IPS-NIHi7 (cell line): ENCODE results near the gene PYCARD.
"Not testable (repeated sequence)": the region's sequence is repeated elsewhere in the genome, so short reads cannot be mapped to it uniquely, and the experiment has no call there.

Experiments
- DNase-seq: peaks from one replicate; pipeline ENCODE4 v3.0.0; 2012; ENCODE audit warnings: mixed read lengths; ENCODE audit errors: extremely low spot score

The PYCARD gene

DNA sequence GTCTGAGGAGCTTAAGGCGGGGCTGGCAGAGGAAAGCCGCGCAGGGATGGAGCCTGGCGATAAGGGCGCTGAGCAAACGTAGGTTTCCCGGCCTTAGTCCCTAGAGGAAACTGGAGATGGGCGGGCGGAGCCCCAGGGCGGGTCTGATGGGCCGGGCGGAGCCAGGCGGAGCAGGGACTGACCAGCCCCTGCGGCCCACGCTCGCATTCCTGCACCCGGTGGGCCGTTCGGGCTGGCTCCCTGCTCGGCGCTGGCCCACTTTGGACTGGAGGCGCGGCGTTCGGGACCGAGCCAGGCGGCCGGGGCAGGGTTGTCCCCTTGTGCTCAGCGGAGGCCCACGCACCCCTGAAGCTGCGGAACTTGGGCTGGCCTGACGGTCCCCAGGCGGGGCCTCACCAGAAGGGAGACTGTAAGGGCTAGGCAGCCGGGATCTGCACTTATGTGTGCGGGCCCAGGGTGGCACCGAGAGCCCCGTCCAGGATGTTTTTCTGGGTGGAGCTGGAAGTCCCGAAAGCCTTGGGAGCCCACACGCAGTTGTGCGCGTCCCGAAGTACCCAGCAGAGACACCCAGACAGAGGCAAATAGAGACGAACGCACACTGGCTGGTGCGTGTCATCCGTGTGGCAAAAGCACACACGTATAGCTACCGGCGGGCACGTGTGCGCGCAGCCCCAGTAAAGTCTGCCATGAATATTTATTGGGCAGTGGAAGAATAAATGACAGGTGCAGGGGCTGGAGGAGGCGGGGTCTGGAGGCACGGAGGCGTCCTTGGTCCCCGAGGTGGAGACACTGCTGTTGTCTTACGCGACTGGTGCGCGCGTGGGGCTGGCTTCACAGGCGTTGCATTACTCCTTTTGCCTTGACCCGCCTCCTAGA is 13.0 kb upstream of the PYCARD start:
- DNase-seq: peak; percentile 98

DNA sequence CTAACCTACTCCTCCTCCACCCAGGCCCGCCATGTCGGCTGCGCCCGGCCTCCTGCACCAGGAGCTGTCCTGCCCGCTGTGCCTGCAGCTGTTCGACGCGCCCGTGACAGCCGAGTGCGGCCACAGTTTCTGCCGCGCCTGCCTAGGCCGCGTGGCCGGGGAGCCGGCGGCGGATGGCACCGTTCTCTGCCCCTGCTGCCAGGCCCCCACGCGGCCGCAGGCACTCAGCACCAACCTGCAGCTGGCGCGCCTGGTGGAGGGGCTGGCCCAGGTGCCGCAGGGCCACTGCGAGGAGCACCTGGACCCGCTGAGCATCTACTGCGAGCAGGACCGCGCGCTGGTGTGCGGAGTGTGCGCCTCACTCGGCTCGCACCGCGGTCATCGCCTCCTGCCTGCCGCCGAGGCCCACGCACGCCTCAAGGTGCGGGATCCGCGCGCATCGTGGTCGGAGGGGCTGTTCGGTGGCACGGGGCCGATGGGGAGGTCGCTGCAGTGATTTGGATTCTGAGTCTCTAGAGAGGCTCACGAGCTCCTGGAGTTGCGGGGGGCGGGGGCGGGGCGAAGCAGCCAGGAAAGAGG is 12.2 kb upstream of the PYCARD start:
- peak; percentile 66 for DNase-seq

DNA sequence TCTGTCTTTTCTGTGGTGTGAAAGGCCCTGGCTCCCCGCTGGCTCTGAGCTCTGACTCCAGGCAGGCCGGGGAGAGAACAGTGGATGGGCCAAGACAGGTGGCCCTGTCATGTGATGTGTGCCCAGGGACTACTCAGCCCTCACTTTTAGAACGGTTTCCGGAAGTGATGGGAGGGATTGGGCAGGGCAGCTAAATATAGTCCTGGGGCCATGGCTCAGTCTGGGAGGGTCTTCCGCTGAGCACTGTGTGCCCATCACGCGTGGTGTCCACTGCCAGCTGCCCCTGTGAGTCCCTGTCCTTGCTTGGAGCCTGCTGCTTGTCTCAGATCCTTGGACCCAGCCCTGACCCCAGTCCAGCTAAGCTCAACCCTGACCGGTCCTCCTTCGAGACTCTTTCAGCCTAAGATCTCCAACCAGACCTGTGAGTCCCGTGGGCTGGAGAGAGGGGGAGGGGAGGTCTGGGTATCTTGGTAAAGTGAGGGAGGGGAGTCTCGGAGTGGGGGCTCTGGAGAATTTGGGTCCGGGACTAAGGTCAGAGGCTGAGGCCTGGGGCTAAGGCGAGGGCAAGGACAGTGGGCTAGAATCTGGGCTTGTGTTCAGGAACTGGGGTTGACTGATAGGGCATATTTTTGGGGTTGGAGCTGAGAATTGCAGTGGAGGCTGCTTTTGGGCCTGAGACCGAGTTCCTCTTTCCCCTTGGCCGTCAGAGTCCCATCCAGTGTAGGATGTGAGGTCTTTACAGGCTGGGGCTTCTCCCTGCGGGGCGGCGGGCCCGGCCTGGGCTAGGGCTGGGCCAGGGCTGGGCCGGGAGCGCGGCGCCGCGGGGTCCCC is 11.5 kb upstream of the PYCARD start, which contains the start of gene TRIM72:
TRIM72 (plus strand) TSS at position 243 of the 831 bp plus-strand sequence. CDS start 620 bp downstream, outside the sequence.
- DNase-seq: no peak

DNA sequence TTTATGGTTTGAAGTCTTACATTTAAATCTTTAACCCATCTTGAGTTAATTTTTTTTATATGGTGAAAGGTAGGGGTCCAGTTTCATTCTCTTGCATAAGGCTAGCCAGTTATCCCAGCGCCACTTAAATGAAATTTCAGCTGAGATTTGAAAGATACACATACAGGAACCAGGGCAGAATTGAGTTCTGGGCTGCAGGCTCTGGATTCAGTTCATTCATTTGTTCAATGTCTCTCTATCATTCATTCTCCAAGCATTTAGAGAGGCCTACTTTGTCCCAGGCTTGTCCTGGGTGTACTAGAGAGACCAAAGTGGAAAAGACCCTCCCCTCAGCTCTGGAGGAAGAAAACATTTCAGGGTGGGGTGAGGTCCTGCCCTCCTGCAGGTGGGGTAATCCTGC is 10.8 kb upstream of the PYCARD start:
- DNase-seq: no peak

DNA sequence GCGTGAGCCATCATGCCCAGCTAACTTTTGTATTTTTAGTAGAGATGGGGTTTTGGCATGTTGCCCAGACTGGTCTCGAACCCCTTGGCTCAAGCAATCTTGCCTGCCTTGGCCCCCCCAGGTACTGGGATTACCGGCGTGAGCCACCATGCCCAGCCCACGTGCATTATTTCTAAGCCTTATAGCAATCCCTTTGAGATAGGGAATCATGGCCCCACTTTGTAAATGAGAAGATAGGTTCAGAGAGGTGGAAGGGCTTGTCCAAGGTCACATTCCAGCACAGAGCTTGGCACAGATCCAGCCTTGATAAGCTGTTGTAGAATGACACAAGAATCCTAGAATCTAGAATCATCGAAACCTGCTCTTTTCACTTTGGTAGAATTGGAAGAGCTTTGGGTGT is 4.2 kb upstream of the PYCARD start:
- no peak for DNase-seq

DNA sequence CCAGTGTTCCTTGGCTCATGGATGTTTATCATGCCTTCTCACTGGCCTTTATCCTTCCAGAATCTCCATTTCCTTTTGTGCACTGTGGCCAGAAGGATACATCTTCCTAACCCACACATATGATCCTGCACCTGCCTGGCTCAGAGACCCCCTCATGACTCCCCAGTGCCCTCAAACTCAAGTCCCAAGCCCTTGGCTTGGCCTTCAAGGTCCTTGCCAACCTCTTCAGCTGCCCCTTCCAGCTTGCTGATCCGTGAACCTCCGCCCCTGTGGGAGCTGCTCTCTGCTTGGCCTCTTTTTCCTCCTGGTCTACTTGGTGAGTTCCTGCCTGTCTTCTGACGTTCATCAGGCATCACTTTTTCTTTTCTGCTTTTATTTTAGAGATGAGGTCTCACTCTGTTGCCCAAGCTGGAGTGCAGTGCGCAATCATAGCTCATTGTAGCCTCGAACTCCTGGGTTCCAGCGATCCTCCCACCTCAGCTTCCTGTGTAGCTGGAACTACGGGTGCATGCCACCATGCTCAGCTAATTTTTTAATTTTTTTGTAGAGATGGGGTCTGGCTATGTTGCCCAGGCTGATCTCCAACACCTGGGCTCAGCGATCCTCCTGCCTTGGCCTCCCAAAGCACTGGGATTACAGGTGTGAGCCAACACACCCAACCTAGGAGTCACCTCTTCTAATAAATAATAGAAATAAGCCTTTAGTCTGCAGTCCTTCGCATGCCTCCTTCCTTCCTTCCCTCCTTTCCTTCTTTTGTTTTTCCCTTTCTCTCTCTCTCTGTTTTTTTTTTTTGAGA is 2.5 kb upstream of the PYCARD start:
- DNase-seq: no peak

DNA sequence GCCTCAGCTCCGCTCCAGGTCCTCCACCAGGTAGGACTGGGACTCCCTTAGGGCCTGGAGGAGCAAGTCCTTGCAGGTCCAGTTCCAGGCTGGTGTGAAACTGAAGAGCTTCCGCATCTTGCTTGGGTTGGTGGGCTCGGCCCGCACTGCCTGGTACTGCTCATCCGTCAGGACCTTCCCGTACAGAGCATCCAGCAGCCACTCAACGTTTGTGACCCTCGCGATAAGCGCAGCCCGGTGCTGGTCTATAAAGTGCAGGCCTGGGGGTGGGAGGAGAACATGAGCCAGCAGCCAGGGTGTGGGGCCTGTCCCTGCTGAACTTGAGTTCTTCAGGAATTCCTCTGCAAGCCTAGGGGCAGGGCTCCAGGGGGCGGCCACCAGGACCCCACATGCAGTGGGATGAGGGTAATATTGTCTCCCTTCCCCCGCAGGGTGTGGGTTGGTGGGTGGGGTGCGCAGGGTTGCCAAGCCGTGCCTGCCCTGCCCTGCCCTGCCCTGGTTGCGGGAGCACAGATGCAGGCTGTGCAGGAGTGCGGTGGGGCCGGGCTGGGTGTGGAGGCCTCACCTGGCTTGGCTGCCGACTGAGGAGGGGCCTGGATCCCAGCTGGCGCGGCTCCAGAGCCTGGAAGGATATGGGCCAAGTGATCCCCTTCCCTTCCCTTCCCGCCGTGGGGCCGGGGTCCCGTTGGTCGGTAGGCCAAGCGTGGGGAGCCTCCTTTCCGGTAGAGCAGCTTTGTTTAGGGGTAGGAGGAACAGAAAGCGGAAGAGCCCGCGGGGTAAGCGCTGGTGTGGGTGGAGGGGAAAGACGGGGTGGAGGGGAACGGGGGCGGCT is 762 bp downstream of the PYCARD start:
- DNase-seq: peak; percentile 59

DNA sequence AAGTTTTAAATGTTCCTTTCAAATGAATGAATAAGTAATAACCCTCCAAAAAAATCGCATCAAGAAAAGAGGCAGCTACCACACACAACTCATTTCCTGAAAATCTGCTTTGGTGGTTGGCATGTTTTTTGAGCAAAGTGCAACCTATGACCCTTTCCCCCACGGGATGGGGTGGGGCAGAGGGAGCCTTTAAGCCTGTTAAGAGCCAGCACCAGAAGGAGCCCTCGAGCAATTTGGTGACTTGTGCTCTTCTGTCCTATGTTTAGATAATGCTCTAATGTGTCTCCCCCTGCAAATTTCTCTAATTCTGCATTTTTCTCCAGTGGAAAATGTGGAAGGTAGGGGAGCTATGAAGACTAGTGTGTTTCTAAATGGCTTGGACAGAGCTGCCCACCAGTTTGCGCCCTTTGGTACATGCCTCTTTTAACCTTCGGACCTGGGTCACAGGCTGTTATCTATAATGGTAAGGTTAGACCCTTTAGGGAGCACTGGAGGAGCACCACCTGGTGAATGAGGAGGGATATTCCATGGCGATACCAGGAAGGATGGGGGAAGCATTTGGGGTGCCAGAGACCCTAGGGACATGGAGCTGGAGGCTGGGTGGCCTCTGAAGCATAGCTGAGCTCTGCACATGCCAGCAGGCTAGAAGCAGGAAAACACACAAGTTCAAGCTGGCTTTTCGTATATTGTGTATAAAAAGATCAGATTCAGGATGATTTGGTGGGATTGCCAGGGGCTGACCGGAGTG is 1.6 kb downstream of the PYCARD start:
- no peak for DNase-seq

DNA sequence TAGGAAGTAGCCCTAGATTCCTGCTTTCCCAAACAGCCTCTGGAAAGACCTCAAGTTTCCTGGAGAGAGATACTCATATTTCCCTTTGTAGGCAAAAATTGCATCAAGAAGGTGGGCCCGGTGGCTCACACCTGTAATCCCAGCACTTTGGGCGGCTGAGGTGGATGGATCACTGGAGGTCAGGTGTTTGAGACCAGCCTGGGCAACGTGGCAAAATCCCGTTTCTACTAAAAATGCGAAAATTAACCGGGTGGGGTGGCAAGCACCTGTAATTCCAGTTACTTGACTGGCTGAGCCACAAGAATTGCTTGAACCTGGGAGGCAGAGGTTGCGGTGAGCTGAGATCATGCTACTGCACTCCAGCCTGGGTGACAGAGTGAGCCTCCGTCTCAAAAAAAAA is 2.4 kb downstream of the PYCARD start:
- DNase-seq: not testable (repeated sequence)

DNA sequence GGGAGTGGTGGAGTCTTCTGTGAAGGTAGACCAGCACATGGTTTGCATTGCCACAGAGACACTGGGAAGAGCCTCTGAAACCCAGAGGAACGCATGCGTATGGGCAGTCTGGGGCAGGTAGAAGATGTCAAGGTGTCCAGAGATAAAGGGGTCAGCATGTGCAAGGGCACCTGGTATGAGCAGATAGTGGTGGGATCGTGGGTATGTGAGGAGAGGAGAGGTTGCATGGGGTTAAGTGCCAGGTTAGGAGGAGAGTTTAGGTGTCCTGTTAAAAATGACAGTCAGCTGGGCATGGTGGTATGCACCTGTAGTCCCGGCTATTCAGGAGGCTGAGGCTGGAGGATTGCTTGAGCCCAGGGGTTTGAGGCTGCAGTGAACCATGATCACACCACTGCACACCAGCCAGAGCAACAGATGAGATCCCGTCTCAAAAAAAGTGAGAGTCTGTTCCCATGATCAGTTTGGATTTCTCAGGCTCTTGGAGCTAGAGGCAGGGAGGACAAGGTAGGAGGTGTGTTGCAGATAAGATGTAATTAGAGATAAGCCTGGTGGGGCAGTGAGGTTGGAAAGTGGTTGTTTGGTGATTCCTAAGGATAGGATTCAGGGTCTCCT is 3.0 kb downstream of the PYCARD start:
- DNase-seq: no peak

DNA sequence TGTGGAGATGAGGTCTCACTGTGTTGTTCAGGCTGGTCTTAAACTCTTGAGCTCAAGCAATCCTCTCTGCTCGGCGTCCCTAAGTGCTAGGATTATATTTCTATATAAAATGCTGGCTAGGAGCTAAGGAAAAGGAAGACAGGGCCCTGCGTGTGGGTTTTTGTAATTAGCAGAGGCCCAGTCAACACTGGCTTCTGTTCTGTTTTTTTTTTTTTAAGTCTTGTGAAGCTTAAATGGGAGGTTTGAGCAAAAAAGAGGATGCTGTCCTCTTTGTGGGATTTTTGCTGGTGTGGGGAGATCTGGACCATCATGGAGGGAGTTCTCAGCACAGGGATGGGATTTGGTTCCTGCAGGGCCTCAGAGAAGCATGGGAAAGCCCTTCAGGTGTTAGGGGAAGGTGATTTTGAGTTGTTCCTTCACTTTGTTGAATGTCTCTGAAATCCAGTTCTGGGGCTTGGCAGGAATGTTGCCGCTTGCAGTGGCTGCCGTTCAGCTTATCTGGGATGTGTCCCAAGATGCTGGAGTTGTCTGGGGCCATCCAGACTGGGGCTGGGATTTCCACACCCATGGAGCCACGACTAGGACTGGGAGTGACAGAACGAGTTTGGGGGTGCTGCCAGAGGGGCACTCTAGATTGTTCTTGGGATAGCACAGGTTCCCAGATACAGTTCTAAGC is 4.2 kb downstream of the PYCARD start:
- no peak for DNase-seq

DNA sequence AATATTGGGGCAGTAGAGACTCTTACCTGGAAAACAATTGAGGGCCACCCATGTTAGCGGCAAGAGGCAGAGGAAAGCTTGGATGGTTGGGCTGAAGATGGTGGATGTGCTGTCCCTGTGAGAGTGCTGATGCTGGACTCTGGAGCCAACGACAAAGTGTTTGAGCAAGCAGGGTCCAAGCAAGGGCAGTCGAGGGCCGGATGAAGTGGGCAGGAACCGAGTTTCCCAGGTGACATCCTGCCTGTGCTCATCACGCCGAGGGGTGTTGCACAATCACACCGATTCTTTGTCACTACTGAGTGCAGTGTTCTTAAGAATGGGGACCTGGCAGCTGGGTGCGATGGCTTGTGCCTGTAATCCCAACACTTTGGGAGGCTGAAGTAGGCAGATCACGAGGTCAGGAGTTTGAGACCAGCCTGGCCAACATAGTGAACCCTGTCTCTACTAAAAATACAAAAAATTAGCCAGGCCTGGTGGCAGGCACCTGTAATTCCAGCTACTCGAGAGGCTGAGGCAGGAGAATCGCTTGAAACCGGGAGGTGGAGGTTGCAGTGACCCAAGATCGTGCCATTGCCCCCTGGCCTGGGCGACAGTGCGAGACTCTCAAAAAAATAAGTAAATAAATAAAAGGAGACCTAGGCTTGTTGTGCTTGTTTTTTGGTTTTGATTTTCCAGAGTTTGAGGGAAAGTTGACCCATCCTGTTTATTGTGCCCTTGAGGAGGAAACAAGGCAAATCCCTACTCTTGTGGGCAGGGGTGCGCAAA is 6.1 kb downstream of the PYCARD start:
- DNase-seq: no peak

DNA sequence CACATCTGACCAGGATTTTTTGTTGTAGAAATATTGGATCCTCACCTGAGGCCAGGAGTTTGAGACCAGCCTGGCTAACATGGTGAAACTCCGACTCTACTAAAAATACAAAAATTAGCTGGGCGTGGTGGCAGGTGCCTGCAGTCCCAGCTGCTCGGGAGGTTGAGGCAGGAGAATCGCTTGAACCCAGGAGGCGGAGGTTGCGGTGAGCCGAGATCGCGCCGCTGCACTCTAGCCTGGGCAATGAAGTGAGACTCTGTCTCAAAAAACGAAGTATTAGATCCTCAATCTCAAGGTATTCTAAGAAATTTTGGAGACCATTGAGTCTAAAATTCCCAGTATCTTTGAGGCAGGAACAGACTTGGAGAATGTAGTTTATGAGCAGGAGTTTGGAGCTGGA is 6.7 kb downstream of the PYCARD start:
- not testable (repeated sequence) for DNase-seq

DNA sequence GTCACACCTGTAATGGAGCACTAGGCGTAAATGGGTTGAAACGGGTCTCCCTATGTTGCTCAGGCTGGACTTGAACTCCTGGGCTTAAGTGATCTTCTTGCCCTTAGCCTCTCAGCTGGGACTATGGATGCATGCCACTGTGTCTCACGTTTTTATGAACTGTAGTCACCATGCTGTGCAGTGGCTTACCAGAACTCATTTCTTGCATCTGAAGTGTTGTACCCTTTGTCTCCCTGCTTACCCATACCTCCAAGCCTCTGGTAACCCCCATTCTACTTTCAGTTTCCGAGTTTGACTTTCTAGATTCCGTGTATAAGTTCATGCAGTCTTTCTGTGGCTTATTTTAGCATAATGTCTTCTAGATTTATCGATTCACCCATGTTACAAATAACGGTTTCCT is 7.7 kb downstream of the PYCARD start:
- DNase-seq: no peak

DNA sequence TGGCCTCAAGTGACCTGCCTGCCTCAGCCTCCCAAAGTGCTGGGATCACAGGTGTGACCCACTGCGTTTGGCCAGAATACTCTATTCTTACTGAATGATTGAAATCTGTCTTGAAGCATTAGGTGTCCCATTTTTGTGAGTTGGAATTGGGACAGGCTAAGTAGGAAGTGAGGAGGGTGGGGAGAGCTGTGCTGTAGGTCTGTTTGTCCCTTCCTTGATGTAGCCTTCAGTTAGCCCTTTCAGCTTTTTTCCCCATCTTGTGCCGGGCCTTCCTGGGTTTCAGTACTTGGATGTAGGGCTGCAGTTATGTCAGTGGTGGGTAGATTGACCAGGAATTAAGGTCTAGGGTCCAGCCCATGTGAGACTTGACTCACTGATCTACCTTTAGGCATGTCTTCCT is 8.7 kb downstream of the PYCARD start:
- DNase-seq: no peak

DNA sequence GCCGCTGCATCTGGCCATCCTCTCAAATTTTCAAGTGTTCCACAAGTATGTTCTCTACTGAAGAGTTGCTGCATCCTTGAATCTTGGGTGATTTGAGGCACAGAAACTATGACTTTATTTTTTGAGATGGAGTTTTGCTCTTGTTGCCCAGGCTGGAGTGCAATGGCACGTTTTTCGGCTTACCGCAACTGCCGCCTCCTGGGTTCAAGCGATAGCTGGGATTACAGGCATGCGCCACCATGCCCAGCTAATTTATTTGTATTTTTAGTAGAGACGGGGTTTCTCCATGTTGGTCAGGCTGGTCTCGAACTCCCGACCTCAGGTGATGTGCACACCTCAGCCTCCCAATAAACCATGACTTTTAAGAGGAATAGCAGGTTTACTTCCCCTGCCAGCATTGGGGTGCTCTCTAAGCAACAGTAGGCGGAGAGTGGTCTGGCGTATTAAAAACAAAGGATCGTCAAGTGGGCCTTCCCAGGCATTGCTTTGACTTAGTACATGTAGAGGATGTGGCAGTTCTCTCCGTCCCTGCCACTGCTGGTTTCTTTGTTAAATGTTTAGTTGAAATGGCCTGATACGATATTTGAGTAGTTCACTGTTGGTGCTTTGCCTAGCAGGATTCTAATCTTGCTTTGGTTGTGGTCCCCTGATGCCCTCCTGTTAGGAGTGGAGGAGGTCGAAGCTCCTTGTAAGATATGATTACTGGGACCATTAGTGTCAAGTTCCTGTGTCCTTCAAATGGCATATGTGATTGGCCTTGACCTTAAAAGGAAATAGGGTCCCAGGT is 9.5 kb downstream of the PYCARD start:
- no peak for DNase-seq

DNA sequence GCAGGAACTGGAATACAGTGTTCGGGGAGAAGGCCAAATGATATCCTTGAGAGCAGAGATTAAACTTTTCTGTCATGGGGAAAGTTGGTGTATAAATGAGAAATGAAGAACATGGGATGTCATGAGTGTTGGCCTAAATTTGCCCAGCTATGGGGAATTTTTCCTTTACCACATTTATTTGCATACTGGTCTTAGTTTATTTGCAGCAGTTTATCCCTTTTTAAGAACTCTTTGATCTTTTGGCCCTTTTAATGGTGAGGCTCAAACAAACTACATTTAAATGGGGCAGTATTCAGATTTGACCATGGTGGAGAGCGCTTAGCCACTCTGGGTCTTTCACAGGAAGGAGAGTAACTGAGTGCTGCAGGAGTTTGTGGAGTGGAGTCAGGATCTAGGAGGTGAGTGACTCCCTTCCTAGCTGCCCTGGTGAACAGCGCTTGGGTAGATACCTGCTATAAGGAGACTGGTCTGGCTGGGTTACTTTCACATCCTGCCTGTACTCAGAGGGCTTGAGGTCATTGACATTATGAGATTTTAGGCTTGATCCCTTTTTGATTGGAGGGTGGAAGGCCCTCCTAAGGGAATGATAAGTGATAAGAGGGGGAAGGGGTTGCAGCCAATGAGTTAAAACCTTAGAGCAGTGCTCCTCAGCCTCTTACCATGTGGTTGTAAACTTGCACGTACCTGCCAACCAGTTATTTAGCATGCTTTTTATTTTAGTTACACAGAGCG is 10.7 kb downstream of the PYCARD start:
- DNase-seq: no peak
